Endothelial cell of umbilical vein (primary cell): ENCODE results near the gene CNTN5. TPM values are rescaled to one million over a fixed set of nuclear protein-coding genes. Genes with fewer than 3 reads are reported as not detected.

ENCODE experiments used
- BruUV-seq: library from RNA; stranded (reverse); fragments of 400-500 nt; replicated peaks from 2 replicates; lab custom pipeline; 2021; lab: Mats Ljungman, UMichigan
- CTCF ChIA-PET: fragments of 300-600, 350-600 bp; sonication (Branson Sonifier 250); formaldehyde crosslinking; loops from one replicate; lab custom pipeline; 2021; ENCODE audit warnings: antibody characterized with exemption, inconsistent platforms; lab: Charles Lee
- POLR2A ChIA-PET: fragments of 300-600, 350-600 bp; sonication (Branson Sonifier 250); formaldehyde crosslinking; loops from one replicate; lab custom pipeline; 2021; ENCODE audit warnings: antibody characterized with exemption, inconsistent platforms; lab: Charles Lee
- DNase-seq: peaks from one replicate; pipeline ENCODE4 v3.0.0-alpha.2; 2011; ENCODE audit warnings: low read depth, low spot score
- FAIRE-seq: peaks from 2 replicates; lab custom pipeline; 2011; peaks lifted over from hg19 to GRCh38; lab: Jason Lieb, UNC
- H2AFZ ChIP-seq: 2 replicates; pipeline ENCODE4 v1.6.0; 2012; ENCODE audit warnings: low read depth, low read length, control low read depth, inconsistent platforms
- H3K27ac ChIP-seq: 2 replicates; pipeline ENCODE4 v1.5.1; 2011; ENCODE audit warnings: low read depth, mild to moderate bottlenecking, control low read depth, low read length, moderate library complexity; ENCODE audit not compliant: insufficient read depth
- H3K27me3 ChIP-seq, 2 experiments: 2 replicates each; pipeline versions ENCODE4 v1.6.0 to v1.6.1; 2011; ENCODE audit warnings: low read length in 2 of 2, mixed read lengths in 1 of 2; ENCODE audit not compliant: control insufficient read depth in 2 of 2, insufficient read depth in 2 of 2
- H3K36me3 ChIP-seq, 2 experiments: 2 replicates in 1 of 2; 3 replicates in 1 of 2; pipeline ENCODE4 v1.5.1; 2011; ENCODE audit warnings: low read length in 2 of 2, mild to moderate bottlenecking in 1 of 2, moderate library complexity in 1 of 2; ENCODE audit not compliant: control insufficient read depth in 2 of 2, insufficient read depth in 2 of 2; ENCODE audit errors: extremely low read depth in 1 of 2
- H3K4me1 ChIP-seq: 3 replicates; pipeline ENCODE4 v1.5.1; 2011; ENCODE audit warnings: mild to moderate bottlenecking, low read length; ENCODE audit not compliant: control insufficient read depth, insufficient read depth; ENCODE audit errors: extremely low read depth
- H3K4me2 ChIP-seq: 2 replicates; pipeline ENCODE4 v1.6.1; 2011; ENCODE audit warnings: low read length, control low read depth, mixed read lengths; ENCODE audit not compliant: insufficient read depth
- H3K4me3 ChIP-seq, 3 experiments: fragments of 200-600 bp in 1 of 3; sonication (generic), shearing (Covaris generic) in 1 of 3; replicated peaks in 1 of 3; 2 replicates each; pipeline ENCODE4 v1.5.1; 2011 to 2016; ENCODE audit warnings: control low read depth in 3 of 3, low read length in 3 of 3, mild to moderate bottlenecking in 2 of 3, inconsistent platforms in 1 of 3, low read depth in 1 of 3, moderate library complexity in 1 of 3; ENCODE audit not compliant: insufficient read depth in 1 of 3
- H3K79me2 ChIP-seq: 2 replicates; pipeline ENCODE4 v1.6.0; 2012; ENCODE audit warnings: low read length, inconsistent platforms; ENCODE audit not compliant: control insufficient read depth, insufficient read depth
- H3K9ac ChIP-seq: replicated peaks from 2 replicates; pipeline ENCODE3; 2011; ENCODE audit warnings: low read length, control low read depth; ENCODE audit not compliant: insufficient read depth; ENCODE audit errors: extremely low read depth
- H3K9me1 ChIP-seq: replicated peaks from 3 replicates; pipeline ENCODE4 v1.6.0; 2011; ENCODE audit warnings: mild to moderate bottlenecking, low read length; ENCODE audit not compliant: control insufficient read depth, insufficient read depth; ENCODE audit errors: extremely low read depth
- H3K9me3 ChIP-seq: replicated peaks from 2 replicates; pipeline ENCODE4 v1.5.1; 2012; ENCODE audit warnings: low read length, inconsistent platforms; ENCODE audit not compliant: control insufficient read depth, insufficient read depth
- H4K20me1 ChIP-seq: replicated peaks from 2 replicates; pipeline ENCODE3; 2011; ENCODE audit warnings: mild to moderate bottlenecking, low read length; ENCODE audit not compliant: control insufficient read depth, insufficient read depth; ENCODE audit errors: extremely low read depth
- EZH2 ChIP-seq: IDR thresholded peaks from 2 replicates; pipeline ENCODE4 v1.6.1; 2012; ENCODE audit warnings: borderline replicate concordance, low read depth, mild to moderate bottlenecking, moderate library complexity, low read length, inconsistent platforms; ENCODE audit not compliant: severe bottlenecking
- FOS ChIP-seq: IDR thresholded peaks from 2 replicates; pipeline ENCODE4 v1.6.1; 2011; ENCODE audit warnings: mild to moderate bottlenecking, low read length, moderate library complexity, borderline replicate concordance; ENCODE audit not compliant: insufficient read depth
- GATA2 ChIP-seq: IDR thresholded peaks from 2 replicates; pipeline ENCODE4 v1.7.0; 2011; ENCODE audit warnings: low read depth, mild to moderate bottlenecking, moderate library complexity, mixed read lengths, low read length; ENCODE audit not compliant: insufficient read length, insufficient read depth
- JUN ChIP-seq: IDR thresholded peaks from 2 replicates; pipeline ENCODE4 v1.6.1; 2011; ENCODE audit warnings: borderline replicate concordance, low read depth; ENCODE audit not compliant: insufficient read length, insufficient read depth
- MAX ChIP-seq: IDR thresholded peaks from 2 replicates; pipeline ENCODE4 v1.6.1; 2011; ENCODE audit not compliant: insufficient read depth, insufficient read length
- MYC ChIP-seq: IDR thresholded peaks from one replicate; pipeline ENCODE4 v1.6.1; 2011; ENCODE audit warnings: mild to moderate bottlenecking, low read depth, low read length
- POLR2A ChIP-seq: IDR thresholded peaks from 2 replicates; pipeline ENCODE4 v1.6.1; 2012; ENCODE audit warnings: low read depth, mild to moderate bottlenecking, control low read depth, low read length
- POLR2AphosphoS5 ChIP-seq: IDR thresholded peaks from 2 replicates; pipeline ENCODE4 v1.6.1; 2012; ENCODE audit warnings: low read depth, mild to moderate bottlenecking, control low read depth, low read length, moderate library complexity; ENCODE audit not compliant: insufficient read depth
- dilution Hi-C: fragments of 300-500 bp; cut with MboI; formaldehyde crosslinking; loops from one replicate; pipeline ENCODE4 v1.15.0; 2019; ENCODE audit warnings: low sequenced_read_pairs; ENCODE audit not compliant: extremely low pct_ligation_motif_present
- intact Hi-C: fragments of 100-400 bp; cut with micrococcal nuclease; formaldehyde crosslinking; loops from one replicate; pipeline ENCODE4 v1.10.0; 2022
- polyA plus RNA-seq, 4 experiments: library from polyadenylated mRNA; depleted of rRNA in 3 of 4; stranded (reverse) in 3 of 4; unstranded in 1 of 4; fragments of >200 nt; gene quantifications; 2 replicates each; pipeline versions ENCODE4 v1.2.1 to v1.2.3, GENCODE V29; 2011 to 2012; ENCODE audit warnings: missing spikeins in 1 of 4
- total RNA-seq: library from RNA; stranded (reverse); gene quantifications from 2 replicates; pipeline ENCODE4 v1.2.3, GENCODE V29; 2021
- TF ChIP-seq, protein P1 (sequence below), 2 donors: IDR thresholded peaks; 1 replicate in 1 of 2; 2 replicates in 1 of 2; pipeline ENCODE4 v1.5.1; 2011; ENCODE audit warnings: low read length in 2 of 2, mild to moderate bottlenecking in 2 of 2, moderate library complexity in 2 of 2, control low read depth in 1 of 2, inconsistent platforms in 1 of 2, low read depth in 1 of 2; ENCODE audit not compliant: insufficient read depth in 1 of 2; ENCODE audit errors: extremely low read depth in 1 of 2

The CNTN5 gene
- total and polyA plus RNA-seq, 2 donors (not counting 3 experiments of a cell fraction or from before 2014, with no cell fraction given) = not detected

GRCh38 chr11:100176456-100176855, 1155.7 kb downstream of the CNTN5 start:
- BruUV-seq = no TSS peak
- Histone ChIP-seq H3K9me1 (no peaks in the 10 kb centered on the region), H3K79me2 (no peaks in the 10 kb centered on the region), H3K4me1 (no peaks in the 10 kb centered on the region), H3K36me3 (no peaks in the 10 kb centered on the region), H2AFZ (no peak overlapping the region), H3K9ac (no peak overlapping the region), H3K27ac (no peak overlapping the region), H3K27me3 (no peaks in the 10 kb centered on the region), H3K9me3 (no peaks in the 10 kb centered on the region), H3K4me2 (no peak overlapping the region), H4K20me1 (no peaks in the 10 kb centered on the region), H3K4me3 (no peak overlapping the region)
- CTCF ChIA-PET = no interaction called here
- POLR2A ChIA-PET = no interaction called here
- DNase-seq (no peak), FAIRE-seq (no peak)
- dilution Hi-C loops (no loop called here), intact Hi-C loops (no loop called here)
- no peak for TF ChIP-seq FOS
- no peak for TF ChIP-seq JUN
- no peak for TF ChIP-seq POLR2A
- no peak for TF ChIP-seq MYC
- no peak for TF ChIP-seq MAX
- TF ChIP-seq POLR2AphosphoS5 = no peak
- no peak for TF ChIP-seq GATA2
- no peak for TF ChIP-seq EZH2
- TF ChIP-seq, protein P1, sequence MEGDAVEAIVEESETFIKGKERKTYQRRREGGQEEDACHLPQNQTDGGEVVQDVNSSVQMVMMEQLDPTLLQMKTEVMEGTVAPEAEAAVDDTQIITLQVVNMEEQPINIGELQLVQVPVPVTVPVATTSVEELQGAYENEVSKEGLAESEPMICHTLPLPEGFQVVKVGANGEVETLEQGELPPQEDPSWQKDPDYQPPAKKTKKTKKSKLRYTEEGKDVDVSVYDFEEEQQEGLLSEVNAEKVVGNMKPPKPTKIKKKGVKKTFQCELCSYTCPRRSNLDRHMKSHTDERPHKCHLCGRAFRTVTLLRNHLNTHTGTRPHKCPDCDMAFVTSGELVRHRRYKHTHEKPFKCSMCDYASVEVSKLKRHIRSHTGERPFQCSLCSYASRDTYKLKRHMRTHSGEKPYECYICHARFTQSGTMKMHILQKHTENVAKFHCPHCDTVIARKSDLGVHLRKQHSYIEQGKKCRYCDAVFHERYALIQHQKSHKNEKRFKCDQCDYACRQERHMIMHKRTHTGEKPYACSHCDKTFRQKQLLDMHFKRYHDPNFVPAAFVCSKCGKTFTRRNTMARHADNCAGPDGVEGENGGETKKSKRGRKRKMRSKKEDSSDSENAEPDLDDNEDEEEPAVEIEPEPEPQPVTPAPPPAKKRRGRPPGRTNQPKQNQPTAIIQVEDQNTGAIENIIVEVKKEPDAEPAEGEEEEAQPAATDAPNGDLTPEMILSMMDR (IDR thresholded peaks at IDR 0.05; ENCODE audit: extremely low read depth in 1 of 2, insufficient read depth in 1 of 2, low read depth in 1 of 2, low read length in 2 of 2) = no peak
